ENCODE measurements around the gene STXBP6.

The STXBP6 gene

DNA sequence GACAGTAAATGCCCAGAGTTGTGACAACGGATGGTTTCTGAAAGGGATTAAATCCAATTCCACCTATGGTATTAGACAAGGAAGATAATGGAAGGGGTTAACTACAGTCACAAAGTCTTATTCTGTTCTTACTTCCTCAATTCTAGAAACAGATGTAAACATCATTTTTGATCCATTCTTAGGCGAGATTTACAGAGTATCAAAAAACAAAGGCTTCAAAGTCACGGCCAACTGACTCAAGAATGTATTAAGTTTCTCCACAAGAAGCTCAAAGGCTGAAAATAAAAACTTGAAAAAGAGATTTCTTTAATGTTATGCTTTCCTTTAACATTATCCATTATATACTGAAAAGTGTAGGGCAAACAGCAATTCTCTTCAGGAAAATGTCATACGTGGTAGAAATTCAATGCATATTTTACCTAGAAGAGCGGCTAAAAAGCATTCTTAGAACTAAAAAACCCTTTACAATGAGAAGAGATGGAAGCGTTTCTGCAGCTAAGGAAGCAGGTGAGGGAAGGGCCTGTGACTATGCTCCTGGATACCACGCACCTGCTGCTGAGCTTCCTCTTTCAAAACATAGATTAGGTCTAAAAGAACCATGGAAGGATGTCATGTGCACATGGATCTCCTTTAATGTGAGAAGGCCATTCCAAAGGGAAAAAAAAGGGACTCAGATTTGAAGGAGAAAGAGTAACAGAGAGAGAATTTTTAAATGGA is 185.8 kb downstream of the STXBP6 start:
- no peak overlapping the region for H3K27ac ChIP-seq
- TF ChIP-seq CTCF (conservative IDR thresholded peaks at IDR 0.05) (no peak), ZFX (IDR thresholded peaks at IDR 0.05) (no peak)

DNA sequence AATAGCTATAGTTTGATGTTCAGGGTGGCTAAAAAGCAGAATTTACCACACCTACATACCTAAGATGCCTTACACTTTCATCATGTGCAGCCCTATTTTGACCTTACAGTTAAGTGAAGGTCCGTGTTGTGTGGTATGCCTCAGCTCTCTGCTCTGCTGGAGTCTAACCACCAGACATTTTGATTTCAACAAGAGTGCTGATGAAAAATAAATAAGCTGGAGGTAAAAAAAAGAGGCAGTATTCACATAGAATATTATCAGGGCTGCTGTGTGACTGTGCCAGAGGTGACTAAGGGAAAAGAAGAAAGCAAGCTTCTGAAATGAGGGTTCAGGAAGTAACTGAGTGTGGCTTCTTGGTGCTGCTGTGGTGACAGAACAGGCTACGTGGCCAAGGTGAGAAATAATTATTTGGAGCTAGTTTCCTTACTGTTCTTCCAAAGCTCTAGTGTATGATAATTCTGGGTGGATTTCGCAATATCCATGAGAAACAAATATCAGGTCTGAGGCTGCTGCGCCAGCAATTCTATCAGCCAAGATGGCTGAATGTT is 188.8 kb downstream of the STXBP6 start:
- TF ChIP-seq CTCF (conservative IDR thresholded peaks at IDR 0.05) (no peak), ZFX (IDR thresholded peaks at IDR 0.05) (no peak)

DNA sequence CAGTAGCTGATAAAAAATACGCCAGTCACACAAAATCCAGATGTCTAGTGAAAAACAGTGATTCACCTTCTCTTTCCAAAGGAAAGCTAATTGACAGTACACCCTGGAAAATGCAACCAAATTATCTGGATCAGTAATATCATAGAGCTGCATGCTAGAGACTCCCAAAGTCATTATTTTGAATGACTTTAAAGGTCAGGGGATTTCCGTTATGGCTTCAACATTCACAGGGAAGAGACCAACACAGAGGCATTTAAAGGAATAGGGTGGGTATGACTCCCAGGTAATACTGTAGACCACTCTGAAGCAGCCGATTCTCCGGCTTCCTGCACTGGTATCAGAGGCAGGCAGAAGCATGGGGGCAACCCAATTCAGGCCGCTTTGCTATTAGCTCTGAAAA is 190.4 kb downstream of the STXBP6 start:
- TF ChIP-seq CTCF (conservative IDR thresholded peaks at IDR 0.05) (no peak), ZFX (IDR thresholded peaks at IDR 0.05) (no peak)
- H3K27ac ChIP-seq = no peak overlapping the region

More for the DNA sequence above, 188.8 kb downstream of the STXBP6 start:
- H3K27ac ChIP-seq = no peak overlapping the region

DNA sequence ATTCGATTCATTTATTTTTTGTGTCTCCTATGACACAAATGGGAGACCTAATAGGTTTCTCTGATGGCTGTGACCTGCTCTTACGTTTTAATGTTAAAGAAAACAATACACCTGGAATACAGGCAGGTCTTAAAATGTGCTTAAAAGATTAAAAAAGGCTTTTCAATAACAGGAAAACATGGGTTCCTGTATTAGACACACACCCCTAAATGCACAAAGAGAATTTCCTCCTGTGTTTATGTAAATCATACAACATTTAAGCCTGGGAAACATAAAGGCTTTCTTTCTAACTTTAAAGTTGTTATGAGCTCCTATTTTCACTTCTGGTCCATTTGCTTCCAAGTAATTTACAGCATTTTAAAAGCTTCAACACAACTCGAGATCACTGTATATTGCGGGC is 191.3 kb downstream of the STXBP6 start:
- TF ChIP-seq ZFX (IDR thresholded peaks at IDR 0.05) (no peak), CTCF (conservative IDR thresholded peaks at IDR 0.05) (no peak)
- no peak overlapping the region for H3K27ac ChIP-seq

- TF ChIP-seq ZFX (IDR thresholded peaks at IDR 0.05) (no peak), CTCF (conservative IDR thresholded peaks at IDR 0.05) (no peak)
- H3K27ac ChIP-seq = no peak overlapping the region
Measured at GRCh38 chr14:24858052-24858451, 191.9 kb downstream of the STXBP6 start.

GRCh38 chr14:24857277-24857676 is 192.7 kb downstream of the STXBP6 start:
- no peak for TF ChIP-seq CTCF (conservative IDR thresholded peaks at IDR 0.05)
- TF ChIP-seq ZFX (IDR thresholded peaks at IDR 0.05) = no peak
- H3K27ac ChIP-seq = no peak overlapping the region

GRCh38 chr14:24853446-24853845 is 196.5 kb downstream of the STXBP6 start:
- no peak for TF ChIP-seq ZFX (IDR thresholded peaks at IDR 0.05)
- no peak for TF ChIP-seq CTCF (conservative IDR thresholded peaks at IDR 0.05)

More at GRCh38 chr14:24853446-24853845, 196.5 kb downstream of the STXBP6 start:
- H3K27ac ChIP-seq = no peak overlapping the region

All from C4-2B (cell line).